Mammary epithelial cell (primary cell): Measurements from ENCODE around the gene E2F6.

Experiments
- EZH2 ChIP-seq: IDR thresholded peaks from 2 replicates; pipeline ENCODE4 v1.6.1; 2012; ENCODE audit warnings: low read length, inconsistent platforms, borderline replicate concordance
- TF ChIP-seq, protein P1 (sequence below), 2 donors: IDR thresholded peaks in 1 of 2; conservative IDR thresholded peaks in 1 of 2; 2 replicates each; pipeline ENCODE4 v1.5.1; 2011 to 2012; ENCODE audit warnings: inconsistent platforms in 2 of 2, low read length in 2 of 2, mild to moderate bottlenecking in 2 of 2, control low read depth in 1 of 2, low read depth in 1 of 2; ENCODE audit not compliant: insufficient read depth in 1 of 2; ENCODE audit errors: extremely low read depth in 1 of 2

DNA sequence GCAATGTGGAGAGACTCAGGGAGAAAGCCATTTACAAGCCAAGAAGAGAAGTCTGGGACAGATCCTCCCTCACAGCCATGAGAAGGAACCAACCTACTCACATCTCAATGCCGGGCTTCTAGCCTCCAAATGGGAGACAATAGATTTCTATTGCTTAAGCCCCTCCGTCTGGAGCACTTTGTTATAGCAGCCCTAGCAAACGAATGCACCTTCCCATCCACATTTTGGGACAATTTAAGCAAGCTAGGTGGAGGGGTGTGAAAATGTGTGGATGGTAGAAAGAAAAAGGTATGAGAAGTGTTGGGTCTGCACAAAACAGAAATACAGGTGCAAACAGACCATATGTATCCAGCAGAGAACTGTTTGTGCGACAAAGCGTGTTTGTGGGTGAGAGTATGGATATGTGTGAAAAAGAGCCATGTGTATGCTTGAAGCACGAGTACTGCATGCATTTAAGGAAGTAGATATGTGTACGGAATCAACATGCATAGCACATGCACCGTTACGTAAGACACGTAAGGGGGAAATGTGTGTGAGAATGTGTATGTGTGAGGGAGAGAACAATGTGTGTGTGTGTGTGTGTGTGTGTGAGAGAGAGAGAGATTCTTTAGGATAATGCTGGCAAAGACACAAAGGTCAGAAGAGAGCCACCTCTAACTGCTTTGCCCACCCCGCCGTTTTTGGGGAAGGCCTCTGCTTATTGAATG, 13.1 kb upstream of the E2F6 start:
- TF ChIP-seq, protein P1, sequence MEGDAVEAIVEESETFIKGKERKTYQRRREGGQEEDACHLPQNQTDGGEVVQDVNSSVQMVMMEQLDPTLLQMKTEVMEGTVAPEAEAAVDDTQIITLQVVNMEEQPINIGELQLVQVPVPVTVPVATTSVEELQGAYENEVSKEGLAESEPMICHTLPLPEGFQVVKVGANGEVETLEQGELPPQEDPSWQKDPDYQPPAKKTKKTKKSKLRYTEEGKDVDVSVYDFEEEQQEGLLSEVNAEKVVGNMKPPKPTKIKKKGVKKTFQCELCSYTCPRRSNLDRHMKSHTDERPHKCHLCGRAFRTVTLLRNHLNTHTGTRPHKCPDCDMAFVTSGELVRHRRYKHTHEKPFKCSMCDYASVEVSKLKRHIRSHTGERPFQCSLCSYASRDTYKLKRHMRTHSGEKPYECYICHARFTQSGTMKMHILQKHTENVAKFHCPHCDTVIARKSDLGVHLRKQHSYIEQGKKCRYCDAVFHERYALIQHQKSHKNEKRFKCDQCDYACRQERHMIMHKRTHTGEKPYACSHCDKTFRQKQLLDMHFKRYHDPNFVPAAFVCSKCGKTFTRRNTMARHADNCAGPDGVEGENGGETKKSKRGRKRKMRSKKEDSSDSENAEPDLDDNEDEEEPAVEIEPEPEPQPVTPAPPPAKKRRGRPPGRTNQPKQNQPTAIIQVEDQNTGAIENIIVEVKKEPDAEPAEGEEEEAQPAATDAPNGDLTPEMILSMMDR (conservative IDR thresholded peaks at IDR 0.05 in 1 of 2, IDR thresholded peaks at IDR 0.05 in 1 of 2; ENCODE audit: extremely low read depth in 1 of 2, insufficient read depth in 1 of 2, low read depth in 1 of 2, low read length in 2 of 2) = no peak
- TF ChIP-seq EZH2 = peak; percentile 55
